ENCODE results near the gene PTGR3. TPM values are rescaled to one million over a fixed set of nuclear protein-coding genes. Genes with fewer than 3 reads are reported as not detected.

Gene PTGR3, protein sequence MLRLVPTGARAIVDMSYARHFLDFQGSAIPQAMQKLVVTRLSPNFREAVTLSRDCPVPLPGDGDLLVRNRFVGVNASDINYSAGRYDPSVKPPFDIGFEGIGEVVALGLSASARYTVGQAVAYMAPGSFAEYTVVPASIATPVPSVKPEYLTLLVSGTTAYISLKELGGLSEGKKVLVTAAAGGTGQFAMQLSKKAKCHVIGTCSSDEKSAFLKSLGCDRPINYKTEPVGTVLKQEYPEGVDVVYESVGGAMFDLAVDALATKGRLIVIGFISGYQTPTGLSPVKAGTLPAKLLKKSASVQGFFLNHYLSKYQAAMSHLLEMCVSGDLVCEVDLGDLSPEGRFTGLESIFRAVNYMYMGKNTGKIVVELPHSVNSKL
- 11.7 and 11.9 TPM in 2 replicates for total RNA-seq
- polyA plus RNA-seq (2012) = 19.9 TPM

DNA sequence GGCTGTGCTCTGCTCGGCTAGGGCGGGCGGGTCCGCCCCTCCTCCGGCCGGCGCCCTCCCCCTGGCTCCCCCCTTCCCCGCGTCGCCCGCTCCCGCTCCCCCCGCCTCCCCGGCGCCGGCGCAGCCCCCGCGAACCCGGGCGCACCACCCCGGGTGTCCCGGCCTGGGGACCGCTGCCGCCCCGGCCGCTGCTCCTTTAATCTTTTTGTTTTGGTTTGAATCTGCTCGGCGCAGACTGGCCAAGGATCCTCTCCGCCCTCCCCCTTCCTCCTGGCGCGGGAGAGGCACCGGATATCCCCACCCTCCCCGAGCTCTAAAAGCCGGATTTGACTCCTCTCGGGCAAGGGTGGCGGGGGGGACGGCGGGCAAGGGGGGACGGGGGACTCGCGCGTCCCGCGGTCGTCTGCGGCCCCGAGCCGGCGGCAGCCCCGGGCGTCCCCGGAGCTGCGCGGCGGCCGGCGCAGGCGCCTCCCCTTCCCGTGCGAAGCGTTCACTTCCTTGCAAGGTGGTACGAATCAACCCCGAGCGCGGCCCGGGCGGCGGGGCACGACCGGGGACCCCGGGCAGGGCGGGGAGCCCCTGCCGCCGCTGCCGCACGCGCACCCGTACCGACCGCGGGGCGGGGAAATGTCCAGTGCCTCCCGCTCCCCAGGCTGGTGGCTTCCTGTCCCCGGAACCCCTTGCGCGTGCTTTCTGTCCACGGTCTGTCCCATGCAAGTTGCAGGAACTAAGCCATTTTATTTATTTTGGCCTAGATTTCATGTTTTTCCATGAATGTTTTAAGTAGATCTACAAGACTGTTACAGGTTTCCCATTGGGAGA is at the start of gene PTGR3:
PTGR3 (minus strand) TSS at position 11 of the 822 bp plus-strand sequence. CDS start 81 bp downstream, outside the sequence.
- DNase-seq (ENCODE audit: low read depth) = peak; percentile 90

DNA sequence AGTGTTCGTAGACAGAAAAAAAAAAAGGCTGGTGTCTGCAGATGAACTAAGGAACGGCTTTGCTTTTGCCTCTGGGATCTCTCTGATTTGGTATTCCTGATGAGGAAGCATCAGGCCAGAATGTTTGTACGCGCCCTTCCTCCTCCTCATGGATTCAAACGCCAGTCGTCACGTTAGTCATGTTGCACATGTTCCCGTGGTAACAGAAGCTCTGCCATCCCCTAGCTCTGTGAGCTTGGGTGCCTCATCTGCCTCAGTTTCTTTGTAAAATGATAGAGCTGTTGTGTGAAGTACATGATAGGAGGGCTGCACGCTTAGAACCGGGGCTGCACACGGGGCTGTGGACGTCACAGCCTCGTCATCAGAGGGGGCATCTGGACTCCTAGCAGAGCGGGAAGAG is 48.7 kb upstream of the PTGR3 start:
- no peak for DNase-seq (ENCODE audit: low read depth)

DNA sequence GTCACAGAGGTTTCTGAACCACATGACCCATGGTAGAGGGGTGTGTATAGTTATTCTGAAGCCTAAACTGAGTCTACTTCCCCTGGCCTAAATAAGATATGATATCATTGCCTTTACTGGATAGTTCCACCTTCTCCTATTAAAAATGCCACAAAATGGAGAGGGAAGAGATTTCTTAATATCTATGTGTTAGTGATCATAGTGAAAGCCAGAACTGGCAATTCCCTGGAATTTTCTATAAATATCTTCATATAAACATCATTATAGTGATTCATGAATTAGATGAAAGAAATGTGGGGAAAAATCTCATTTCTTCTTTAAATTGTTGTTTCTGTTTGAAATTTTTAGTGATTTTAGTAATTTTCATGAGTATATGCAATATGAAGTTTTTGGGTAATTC is 47.4 kb upstream of the PTGR3 start:
- no peak for DNase-seq (ENCODE audit: low read depth)

DNA sequence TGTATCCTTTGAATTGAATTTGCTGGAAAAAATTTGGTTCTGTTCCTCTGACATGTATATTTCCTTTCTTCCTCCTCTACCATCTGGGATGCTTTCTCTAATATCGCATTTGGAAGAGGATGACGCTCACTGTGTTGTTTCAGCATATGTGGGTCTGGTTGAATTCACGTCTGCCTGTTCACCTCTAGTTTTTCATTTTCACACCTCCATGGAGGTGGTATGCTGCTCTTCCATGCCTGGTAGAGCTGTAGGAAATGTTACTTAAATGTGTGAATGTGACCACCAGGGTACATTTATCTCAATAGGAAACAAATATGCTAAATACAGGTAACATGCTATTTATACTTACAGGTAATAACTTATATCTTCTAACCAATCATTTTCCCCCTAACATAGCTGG is 46.2 kb upstream of the PTGR3 start:
- DNase-seq (ENCODE audit: low read depth) = no peak

DNA sequence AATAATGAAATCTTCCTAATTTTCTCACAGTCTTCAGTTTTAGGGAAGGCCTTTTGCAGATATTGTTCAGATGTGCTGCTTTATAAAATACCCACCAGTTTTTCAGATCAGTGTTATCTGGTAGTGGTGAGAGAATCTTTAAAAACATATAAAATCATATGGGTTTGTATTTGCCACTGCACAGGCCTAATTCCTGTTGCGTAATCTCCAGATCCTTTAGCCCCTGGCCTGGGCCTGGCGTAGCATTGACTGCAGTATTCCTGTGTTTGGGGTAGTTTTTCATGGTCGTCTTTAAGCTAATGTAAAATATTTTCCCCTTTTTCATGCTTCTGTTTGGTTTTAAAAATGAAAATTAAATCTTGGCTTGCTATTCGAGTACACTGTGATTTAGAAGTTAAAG is 44.8 kb upstream of the PTGR3 start:
- DNase-seq (ENCODE audit: low read depth) = no peak

DNA sequence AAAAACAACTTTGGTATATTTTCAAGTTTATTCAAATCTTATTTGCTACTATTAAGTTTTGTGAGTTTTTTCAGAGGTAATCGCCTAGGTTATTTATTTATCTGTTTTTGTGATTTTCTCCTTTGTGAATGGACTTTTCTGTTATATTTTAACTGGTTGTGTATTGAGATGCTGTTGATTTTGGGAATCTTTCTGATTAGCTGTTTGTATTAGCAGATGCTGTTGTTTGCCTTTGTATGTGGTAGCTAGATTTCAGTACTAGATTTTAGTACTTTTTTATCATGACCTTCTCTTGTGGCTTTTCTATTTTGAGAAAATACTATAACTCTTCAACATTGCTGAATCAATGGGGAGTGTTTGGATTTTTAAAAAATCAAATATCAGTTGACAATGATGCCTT is 44.1 kb upstream of the PTGR3 start:
- no peak for DNase-seq (ENCODE audit: low read depth)

DNA sequence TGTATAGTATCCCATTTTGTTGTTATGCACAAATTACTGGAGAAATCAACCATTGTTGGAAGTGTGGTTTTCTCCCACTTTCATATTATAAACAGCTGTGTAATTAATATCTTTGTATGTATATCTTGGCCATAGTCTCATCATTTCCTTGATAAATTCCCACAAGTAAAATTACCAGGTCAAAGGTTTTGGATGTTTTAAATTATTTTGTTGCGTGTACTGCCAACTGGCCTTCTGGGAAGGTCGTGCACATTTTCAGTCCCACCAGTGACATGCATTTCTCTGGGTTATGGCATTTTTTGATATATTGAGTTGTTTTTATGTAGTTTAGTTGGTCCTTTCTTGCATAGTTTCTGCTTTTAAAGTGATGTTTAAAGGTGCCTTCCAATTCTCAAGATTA is 43.2 kb upstream of the PTGR3 start:
- DNase-seq (ENCODE audit: low read depth) = no peak

DNA sequence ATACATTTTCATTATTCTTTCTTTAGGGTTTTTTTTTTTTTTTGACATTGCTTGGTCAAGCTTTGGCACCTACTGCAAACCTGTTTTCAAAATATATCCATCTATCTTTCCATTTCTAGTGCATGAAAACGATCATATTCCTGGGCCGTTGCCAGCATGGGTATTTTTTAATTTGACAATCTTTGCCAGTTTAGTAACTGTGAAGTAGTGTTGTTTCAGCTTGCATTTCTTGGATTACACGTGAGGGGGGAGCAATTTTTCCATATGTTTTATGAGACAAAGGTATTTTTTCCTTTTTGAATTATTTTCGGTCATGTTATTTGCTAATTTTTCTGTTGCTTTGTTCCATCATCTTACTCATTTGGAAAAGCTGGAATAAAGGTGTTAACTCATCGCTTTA is 42.5 kb upstream of the PTGR3 start:
- DNase-seq (ENCODE audit: low read depth) = no peak

DNA sequence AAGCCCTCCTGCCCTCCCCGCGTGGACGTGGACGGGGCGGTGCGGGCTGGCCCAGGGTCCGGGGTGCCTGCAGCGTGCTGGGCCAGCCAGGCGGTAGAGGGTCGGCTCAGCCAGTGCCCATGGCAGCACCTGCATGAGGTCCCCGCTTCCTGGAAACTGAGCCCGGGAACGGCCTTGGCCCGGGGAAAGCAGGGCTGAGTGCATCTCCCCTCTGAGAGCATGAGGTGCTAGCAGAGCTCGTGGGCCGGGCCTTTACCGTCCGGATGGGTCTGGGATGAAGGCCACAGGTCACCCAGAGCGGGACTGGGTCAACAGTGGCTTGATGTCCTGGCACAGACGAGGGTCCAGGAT is 41.5 kb upstream of the PTGR3 start:
- no peak for DNase-seq (ENCODE audit: low read depth)

DNA sequence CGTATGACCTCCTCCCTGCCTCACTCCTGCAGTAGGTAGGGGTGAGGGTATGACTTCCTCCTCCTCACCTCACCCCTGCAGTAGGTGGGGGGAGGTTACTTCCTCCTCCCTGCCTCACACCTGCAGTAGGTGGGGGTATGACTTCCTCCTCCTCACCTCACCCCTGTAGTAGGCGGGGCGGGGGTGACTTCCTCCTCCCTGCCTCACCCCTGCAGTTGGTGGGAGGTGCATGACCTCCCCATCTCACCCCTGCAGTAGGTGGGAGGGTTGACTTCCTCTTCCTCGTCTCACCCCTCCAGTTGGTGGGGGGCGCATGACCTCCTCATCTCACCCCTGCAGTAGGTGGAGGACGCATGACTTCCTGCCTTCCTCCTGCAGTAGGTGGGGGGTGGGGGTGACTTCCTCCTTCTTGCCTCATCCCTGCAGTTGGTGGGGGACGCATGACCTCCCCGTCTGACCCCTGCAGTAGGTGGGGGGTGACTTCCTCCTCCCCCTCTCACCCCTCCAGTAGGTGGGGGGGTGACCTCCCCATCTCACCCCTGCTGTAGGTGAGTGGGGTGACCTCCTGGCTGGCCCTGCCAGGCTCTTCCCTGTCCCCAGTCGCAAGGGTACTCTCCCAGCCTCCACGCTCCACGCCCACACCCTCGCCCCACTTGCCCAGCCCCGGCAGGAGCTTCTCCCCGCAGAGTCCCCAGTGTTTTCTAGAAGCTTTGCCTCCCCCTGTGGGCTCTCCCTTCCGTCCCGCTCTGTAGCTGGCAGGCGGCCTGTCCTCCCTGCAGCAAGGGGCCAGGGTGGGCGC is 40.9 kb upstream of the PTGR3 start:
- no peak for DNase-seq (ENCODE audit: low read depth)

DNA sequence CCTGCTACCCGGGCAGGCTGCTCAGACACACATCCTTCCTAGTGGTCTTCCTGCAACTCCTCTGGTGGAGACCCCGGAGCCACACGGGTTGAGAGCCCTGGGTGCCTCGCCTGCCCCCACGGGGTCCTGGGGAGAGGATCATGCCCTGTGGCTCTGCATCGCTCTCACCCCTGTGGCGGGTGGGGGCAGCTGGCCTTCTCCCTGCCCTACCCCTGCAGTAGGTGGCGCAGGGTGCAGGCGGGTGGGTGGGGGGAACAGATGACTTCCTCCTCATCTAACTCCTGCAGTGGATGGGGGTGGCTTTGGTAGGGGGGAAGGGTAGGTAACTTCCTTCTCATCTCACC is 40.2 kb upstream of the PTGR3 start:
- no peak for DNase-seq (ENCODE audit: low read depth)

DNA sequence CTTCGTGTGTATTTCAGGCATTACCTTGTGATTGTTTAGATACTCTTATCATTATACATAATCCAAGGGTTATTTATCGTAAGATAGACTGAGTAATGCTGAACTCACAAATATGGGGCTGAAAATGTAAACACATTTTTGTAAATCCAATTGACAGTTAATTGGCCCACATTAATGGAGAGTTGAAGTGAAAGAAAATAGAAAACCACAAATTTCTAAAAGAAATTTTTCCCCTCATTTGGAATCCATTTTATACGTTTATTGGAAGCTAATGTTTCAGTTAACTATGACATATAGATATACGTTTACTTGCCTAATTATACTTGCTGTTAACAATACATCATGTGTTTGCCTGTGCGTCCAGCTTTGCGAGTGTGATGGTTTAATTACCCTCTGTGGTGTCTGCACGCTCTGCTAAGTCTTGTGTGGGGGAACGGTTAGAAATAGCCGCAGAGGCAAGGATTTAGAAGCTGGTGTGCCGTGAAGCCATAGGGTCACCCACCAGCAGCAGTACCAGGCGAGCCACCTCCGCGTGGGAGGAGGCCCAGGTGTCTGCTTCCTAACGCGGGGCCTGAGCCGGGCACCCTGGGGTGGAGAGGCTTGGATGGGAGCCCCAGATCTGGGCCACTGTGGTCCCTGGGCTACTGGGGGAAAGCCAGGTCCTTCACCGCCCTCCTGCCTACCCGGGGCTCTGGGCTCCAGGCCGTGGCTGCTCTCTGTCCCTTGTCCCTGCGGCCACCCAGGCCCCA is 39.7 kb upstream of the PTGR3 start:
- DNase-seq (ENCODE audit: low read depth) = peak; percentile 28

DNA sequence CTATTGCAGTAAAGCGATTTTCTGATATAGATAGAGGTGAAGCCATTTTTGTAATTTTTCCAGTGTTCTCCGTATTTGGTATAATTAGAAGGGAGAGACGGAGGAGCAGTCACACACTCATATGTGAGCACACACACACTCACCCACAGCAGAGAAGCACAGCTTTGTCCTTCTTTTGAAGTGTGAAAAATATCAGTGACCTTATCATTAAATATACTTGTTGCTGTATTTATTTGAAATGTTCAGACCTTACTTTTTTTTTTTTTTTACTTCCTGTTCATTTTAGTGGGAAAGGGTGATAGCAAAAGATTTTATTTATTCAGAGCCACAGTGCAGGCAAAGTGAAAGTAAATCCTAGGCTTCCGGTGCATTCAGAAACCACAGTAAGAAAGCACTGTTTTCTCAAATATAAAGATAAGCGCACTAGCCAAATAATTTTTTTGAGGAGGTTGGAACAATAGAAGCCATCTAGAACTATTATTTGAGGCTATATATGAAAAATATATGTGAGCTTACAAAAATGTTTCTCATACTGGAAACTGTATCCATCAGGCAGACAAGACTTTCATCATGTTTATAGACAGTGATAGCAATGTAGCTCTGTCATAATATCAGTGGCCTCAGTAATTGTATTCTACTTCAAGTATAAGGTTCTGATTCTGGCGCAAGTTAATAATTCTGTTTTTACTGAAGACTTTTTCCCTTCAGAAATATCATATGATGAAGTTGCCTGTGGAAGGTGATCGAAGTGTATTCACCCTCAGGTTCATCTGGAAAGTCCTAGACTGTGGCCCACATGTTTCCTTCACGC is 38.9 kb upstream of the PTGR3 start:
- peak; percentile 61 for DNase-seq (ENCODE audit: low read depth)

DNA sequence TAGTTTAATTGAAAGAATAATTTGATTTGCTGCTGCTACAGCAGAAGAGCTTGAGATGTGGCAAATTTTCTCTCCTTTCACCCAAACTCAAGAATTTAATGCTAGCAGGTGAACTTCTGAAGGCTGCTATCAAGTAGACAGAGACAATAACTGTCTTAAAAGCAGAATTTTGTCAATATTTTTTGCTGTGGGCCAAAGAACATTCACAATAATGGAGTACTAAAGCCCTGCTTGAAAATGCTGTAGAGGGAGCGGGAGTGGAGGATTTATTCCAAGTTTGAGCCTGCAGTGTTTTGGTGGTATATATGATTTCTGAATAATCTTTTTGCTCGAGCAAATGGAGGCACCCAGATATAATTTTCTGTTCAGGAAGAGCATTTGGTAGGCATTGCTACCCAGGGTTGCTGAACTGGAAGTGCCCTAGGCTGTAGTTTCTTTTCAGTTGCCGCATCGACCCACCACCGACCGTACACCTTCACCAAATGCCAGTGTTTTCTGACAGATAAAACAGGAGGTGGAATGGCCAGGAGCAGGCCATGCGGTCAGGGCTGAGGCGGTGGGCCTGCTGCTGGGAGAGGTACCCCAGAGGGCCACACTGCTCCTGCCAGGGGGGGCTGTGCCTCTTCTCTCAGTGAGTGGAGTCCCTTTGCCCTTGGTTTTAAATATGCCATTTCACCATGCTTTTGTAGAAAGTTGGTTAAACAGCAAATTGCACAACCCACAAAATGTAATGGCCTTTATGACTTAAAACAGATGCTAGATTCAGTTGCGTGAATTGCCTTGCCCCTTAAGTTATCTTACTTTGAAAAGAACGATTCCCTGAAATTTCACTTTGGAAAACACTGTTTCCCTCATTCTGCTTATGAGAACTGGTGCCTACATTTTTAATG is 38.0 kb upstream of the PTGR3 start:
- DNase-seq (ENCODE audit: low read depth) = no peak

DNA sequence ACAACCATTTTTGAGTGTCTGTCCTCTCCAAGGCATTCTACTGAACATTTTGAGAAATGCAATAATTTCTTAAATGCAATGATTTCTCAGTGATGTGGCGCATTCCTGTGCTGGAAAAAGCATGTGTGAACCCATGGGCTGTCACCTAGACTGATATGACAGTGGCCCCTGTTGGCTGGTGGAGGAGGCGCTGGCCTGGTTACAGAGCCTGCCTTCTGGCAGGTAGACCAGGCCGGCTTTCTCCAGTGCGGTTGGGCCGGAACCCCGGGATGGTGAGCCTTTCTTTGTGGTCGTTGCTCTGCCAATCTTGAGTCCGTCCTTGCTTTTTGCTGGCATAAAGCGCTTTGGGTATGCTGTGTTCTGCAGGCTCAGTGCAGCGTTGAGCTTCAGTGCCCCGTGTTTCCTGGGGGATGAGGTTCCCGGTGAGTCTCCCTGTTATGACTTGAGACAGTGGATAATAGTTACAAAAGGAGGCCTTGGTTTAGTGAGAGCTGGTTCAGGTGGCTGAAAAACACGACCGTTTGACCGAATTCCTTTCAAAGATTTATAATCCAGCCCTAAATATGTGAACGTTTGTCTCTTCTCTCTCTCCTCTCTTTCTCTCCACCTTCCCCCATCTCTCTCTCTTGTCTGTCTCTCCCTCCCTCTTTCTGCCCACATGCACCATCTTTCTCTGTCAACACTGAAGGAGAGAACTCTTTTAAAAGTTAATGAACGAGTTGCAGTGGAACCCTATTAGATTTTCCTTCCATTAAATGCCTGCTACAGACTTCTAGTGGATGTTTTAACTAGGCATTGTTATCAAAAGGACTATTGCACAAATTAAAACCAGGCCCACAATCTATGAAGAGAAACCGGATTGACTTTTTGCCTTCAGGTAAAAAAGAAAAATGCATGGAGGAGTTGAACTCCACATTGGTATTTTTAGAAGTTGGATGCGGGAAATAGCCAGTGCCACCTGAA is 35.7 kb upstream of the PTGR3 start:
- DNase-seq (ENCODE audit: low read depth) = no peak

DNA sequence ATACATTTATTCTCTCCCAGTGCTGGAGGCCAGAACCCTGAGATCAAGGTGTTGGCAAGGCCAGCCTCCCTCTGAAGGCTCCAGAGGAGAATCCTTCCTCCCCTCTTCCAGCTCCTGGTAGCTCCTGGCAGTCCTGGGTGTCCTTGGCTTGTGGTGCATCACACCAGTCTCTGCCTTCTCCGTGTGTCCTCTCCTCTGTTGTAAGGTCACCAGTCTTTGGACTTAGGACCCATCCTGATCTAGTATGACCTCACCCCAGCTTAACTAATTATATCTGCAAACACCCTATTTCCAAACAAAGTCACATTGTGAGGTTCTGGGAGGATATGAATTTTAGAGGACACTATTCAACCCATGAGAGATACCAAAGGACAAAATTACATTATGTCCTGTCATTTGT is 32.8 kb upstream of the PTGR3 start:
- DNase-seq (ENCODE audit: low read depth) = no peak

DNA sequence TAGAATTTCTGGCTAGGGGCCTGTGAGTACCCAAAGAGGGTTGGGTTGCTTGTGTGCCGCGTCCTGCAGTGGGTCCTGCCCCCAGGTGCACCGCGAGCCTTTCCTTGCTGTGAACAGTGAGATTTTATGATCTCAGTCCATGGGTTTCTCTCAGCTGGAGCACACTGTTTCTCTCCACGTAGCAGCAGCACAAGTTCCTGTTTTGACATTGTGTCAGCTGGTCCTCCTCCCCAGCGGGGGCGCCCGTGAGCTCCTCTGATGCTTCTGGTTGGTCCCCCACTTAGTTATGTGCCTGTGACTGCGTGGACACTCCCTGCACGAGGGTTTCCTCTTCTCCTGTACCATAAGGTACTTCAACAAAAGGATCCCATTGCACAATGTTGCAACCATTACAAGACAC is 31.5 kb upstream of the PTGR3 start:
- no peak for DNase-seq (ENCODE audit: low read depth)

DNA sequence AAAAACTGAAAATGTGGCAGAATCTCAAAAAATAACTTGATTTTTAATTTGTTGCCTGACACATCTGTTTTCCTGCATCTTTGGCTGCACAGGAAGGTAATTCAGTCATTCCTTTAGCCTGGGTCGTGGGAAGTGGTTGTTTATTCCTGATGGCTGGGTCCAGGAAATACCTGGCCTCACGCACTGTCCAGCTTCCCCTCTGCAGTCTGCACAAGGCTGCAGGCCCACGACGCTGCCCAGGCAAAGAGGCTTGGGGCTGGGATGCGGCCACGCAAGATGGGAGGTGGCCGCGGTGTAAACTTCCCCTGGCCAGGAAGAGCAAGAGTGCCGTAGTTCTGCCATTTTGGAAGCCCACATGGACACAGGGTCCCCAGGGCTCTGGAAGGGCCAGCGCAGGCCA is 29.8 kb upstream of the PTGR3 start:
- DNase-seq (ENCODE audit: low read depth) = no peak

All from myocyte (in vitro differentiated cells).